Brain microvascular endothelial cell (primary cell): Measurements from ENCODE around the gene MRPL24.

Experiments
- DNase-seq: peaks from one replicate; pipeline ENCODE4 v3.0.0-alpha.2; 2020
- H3K27ac ChIP-seq: fragments of 250-450 bp; sonication (Bioruptor Pico); 2 replicates; pipeline ENCODE4 v1.5.1; 2020; ENCODE audit warnings: mild to moderate bottlenecking, moderate library complexity
- H3K27me3 ChIP-seq: fragments of 250-450 bp; sonication (Bioruptor Pico); replicated peaks from 2 replicates; pipeline ENCODE4 v1.5.1; 2020; ENCODE audit warnings: mild to moderate bottlenecking
- H3K36me3 ChIP-seq: fragments of 250-450 bp; sonication (Bioruptor Pico); replicated peaks from 2 replicates; pipeline ENCODE4 v1.5.1; 2020; ENCODE audit warnings: mild to moderate bottlenecking
- H3K4me3 ChIP-seq: 2 replicates; pipeline ENCODE4 v1.5.1; 2011; ENCODE audit warnings: low read depth, mild to moderate bottlenecking, control low read depth, low read length, moderate library complexity
- CTCF ChIP-seq: IDR thresholded peaks from 2 replicates; pipeline ENCODE4 v1.5.1; 2011; ENCODE audit warnings: low read depth, mild to moderate bottlenecking, moderate library complexity, low read length, control low read depth, inconsistent platforms; ENCODE audit errors: missing control alignments
- in situ Hi-C: cut with HindIII; loops from 2 replicates; pipeline ENCODE4 v1.10.0; 2017; ENCODE audit warnings: low sequenced_read_pairs, low pct_ligation_motif_present

MRPL24 gene

GRCh38 chr1:156690675-156691036, 50.2 kb downstream of the MRPL24 start:
- no peaks in the 10 kb centered on the region for H3K36me3 ChIP-seq
- no peak for TF ChIP-seq CTCF
- H3K27me3 ChIP-seq = peaks cover 4% of the 10 kb centered on the region
- H3K4me3 ChIP-seq = no peak overlapping the region
- in situ Hi-C loops = no loop called here
- H3K27ac ChIP-seq = no peak overlapping the region
- DNase-seq = no peak

- TF ChIP-seq CTCF = no peak
- in situ Hi-C loops = no loop called here
- Histone ChIP-seq H3K4me3 (no peak overlapping the region), H3K27ac (no peak overlapping the region), H3K36me3 (no peaks in the 10 kb centered on the region), H3K27me3 (peaks cover 4% of the 10 kb centered on the region)
- no peak for DNase-seq
Measured at GRCh38 chr1:156689953-156690674, 50.8 kb downstream of the MRPL24 start.

- Histone ChIP-seq H3K4me3 (peak overlapping the region; percentile 24), H3K27me3 (peaks cover 4% of the 10 kb centered on the region), H3K27ac (no peak overlapping the region), H3K36me3 (no peaks in the 10 kb centered on the region)
- peak; percentile 96 for TF ChIP-seq CTCF
- in situ Hi-C loops = no loop called here
- peak; percentile 66 for DNase-seq
Measured at GRCh38 chr1:156689035-156689952, 51.6 kb downstream of the MRPL24 start.
